Measurements from ENCODE around the gene PWWP2B.

PWWP2B gene

DNA sequence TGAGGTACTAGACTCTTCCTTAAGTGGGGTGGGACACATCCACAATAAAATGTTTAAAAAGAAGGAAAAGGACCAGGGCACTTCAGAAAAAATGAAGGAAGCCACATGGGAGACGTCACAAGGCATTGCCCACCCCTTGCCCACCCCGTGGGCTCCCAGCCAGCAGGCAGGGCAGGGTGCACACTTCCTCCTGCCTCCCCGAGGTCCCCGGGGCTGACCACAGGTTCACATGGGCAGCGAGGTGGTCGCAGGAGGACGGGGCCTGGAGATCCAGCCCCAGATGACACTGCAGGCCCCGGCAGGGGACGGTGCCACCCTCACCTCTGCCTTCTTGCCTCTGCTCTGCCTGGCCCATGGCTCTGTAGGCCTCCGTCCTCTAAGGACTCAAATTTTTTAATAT, 45.6 kb downstream of the PWWP2B start:
- TF ChIP-seq, protein P1, sequence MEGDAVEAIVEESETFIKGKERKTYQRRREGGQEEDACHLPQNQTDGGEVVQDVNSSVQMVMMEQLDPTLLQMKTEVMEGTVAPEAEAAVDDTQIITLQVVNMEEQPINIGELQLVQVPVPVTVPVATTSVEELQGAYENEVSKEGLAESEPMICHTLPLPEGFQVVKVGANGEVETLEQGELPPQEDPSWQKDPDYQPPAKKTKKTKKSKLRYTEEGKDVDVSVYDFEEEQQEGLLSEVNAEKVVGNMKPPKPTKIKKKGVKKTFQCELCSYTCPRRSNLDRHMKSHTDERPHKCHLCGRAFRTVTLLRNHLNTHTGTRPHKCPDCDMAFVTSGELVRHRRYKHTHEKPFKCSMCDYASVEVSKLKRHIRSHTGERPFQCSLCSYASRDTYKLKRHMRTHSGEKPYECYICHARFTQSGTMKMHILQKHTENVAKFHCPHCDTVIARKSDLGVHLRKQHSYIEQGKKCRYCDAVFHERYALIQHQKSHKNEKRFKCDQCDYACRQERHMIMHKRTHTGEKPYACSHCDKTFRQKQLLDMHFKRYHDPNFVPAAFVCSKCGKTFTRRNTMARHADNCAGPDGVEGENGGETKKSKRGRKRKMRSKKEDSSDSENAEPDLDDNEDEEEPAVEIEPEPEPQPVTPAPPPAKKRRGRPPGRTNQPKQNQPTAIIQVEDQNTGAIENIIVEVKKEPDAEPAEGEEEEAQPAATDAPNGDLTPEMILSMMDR (conservative IDR thresholded peaks at IDR 0.05; ENCODE audit: low read depth, low read length) = no peak
- no peak overlapping the region for H3K4me3 ChIP-seq (ENCODE audit: low read depth, low read length)
- DNase-seq (ENCODE audit: low read depth) = no peak

DNA sequence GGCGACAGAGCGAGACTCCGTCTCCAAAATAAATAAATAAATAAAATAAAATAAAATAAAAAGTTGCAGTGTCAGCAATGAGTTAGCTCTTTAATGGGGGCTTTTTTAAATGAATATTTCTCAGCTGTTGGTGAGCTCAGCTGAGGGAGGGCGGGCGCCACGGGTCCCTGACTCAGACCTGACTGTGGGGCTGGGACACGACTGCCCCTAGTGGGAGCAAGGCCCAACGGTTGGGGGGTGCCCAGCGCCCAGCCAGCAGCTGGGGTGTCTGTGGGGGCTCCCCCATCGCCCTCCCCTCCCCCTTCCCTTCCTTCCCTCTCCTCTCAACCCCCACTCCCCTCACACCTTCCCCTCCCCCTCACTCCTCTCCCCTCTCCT, 46.6 kb downstream of the PWWP2B start:
- peak; percentile 75 for DNase-seq (ENCODE audit: low read depth)
- TF ChIP-seq, protein P1 (conservative IDR thresholded peaks at IDR 0.05; ENCODE audit: low read depth, low read length) = peak; percentile 76
- no peak overlapping the region for H3K4me3 ChIP-seq (ENCODE audit: low read depth, low read length)

DNA sequence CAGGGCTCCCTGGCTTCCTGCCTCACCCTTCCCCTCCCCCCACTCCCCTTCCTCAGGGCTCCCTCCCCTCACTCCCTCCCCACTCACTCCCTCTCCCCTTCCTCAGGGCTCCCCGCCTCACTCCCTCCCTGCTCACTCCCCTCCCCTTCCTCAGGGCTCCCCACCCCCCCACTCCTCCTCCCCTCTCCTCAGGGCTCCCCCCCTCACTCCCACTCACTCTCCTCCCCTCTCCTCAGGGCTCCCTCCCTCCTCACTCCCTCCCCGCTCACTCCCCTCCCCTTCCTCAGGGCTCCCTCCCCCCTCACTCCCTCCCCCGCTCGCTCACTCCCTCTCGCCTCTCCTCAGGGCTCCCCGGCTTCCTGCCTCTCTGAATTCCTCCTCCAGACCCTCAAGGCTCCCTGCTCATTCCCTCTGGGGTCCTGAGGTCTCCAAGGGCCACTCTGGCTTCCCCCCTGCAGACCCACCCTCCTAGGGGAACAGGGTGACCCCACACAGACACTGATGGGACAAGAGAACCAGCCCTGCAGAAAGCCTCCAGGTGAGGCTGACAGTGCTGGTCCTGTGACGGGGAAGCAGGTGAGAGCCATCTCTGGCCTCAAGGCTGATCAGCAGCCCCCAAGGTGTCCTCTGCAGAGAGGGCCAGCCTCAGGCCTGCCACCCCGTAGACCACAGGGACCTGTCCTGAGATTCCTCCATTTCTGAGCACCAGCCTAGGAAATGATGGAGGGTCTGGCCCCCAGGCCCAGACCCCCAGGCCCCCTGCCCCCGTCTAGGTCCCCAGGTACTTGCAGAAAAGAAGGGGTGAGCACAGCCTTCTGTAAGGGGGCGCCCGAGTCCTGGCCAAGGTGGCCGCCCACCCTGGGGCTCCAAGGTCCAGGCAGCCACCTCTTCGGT, 47.2 kb downstream of the PWWP2B start:
- TF ChIP-seq, protein P1 (conservative IDR thresholded peaks at IDR 0.05; ENCODE audit: low read depth, low read length) = no peak
- H3K4me3 ChIP-seq (ENCODE audit: low read depth, low read length) = no peak overlapping the region
- DNase-seq (ENCODE audit: low read depth) = peak; percentile 34

DNA sequence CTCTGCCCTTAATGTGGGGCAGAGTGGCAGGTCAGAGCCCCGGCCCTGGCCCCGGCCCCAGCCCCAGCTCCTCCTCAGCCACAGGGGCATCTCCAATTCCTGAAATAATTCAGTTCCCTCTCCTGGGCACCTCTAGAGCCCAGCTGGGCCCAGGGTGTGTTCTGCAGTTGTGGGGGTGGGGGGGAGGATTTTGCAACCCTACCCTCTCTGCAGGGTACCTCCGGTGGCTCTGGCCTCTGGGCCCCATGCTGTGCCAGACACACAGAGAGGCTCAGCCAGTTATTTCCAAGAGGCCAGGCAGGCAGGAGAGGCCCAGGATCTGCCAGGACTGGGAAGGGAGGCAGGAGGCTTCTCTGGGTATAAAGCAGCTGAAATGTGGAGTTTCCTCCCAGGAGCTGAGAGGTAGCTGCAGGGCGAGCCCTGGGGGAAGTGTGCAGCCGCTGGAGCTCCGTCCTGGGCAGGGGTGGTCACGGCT, 47.9 kb downstream of the PWWP2B start:
- DNase-seq (ENCODE audit: low read depth) = peak; percentile 77
- TF ChIP-seq, protein P1 (conservative IDR thresholded peaks at IDR 0.05; ENCODE audit: low read depth, low read length) = no peak
- no peak overlapping the region for H3K4me3 ChIP-seq (ENCODE audit: low read depth, low read length)

DNA sequence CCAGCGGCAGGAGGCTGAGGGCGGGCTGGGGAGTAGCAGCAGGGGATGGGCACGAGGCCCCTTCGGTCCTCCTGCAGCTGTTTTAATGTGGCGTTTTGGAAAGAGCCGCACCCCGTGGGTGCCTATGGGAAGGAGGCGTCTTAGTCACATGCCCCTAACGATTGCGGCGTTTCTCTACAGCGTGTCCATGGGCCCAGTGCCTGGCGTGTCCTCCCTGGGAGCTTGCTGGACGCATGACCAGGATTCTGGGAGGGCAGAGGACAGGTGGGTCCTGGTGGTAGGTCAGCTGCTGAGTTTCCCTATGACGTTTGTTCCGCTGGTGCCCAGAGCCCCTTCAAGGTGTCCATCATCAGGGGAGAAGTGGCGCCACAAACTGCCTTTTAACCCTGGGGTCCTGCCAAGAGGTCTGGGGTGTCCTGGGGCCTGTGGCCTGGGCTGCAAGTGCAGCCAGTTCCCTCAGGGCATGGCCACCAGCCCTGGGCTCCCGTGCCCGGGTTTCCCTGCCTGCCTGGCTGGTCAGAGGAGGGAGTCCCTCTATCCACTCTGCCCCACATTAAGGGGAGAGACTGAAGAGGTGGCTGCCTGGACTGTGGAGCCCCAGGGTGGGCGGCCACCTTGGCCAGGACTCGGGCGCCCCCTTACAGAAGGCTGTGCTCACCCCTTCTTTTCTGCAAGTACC, 48.7 kb downstream of the PWWP2B start:
- TF ChIP-seq, protein P1 (conservative IDR thresholded peaks at IDR 0.05; ENCODE audit: low read depth, low read length) = no peak
- no peak overlapping the region for H3K4me3 ChIP-seq (ENCODE audit: low read depth, low read length)
- no peak for DNase-seq (ENCODE audit: low read depth)

DNA sequence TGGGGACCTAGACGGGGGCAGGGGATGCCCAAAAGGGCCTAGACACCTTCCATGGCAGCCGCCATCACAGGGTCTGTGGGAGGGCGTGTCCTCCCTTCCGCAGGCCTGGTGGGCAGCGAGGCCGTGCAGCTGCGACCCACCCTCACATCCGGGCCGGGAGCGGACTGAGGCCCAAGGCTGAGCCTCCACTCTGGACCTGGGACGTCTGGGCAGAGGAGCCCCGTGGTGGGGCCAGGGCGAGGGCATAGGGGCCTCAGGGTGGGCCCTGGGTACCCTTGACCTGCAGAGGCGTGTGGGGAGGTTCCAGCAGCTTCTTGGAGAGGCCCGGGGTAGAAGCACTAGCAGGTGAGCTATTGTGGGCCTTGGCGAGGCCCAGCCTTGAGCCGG, 49.2 kb downstream of the PWWP2B start:
- TF ChIP-seq, protein P1 (conservative IDR thresholded peaks at IDR 0.05; ENCODE audit: low read depth, low read length) = no peak
- no peak for DNase-seq (ENCODE audit: low read depth)
- no peak overlapping the region for H3K4me3 ChIP-seq (ENCODE audit: low read depth, low read length)
